ENCODE results near the gene NDUFB8.

GRCh38 chr10:100510533-100511308 is 18.9 kb downstream of the NDUFB8 start:
- TF ChIP-seq YY1 (IDR thresholded peaks at IDR 0.05; ENCODE audit: insufficient read depth, insufficient read length) = no peak
- no peak for TF ChIP-seq ZNF274 (IDR thresholded peaks at IDR 0.05; ENCODE audit: low read depth, low read length)

Data from NT2/D1 (cell line).